Mammary microvascular endothelial cell (primary cell): ENCODE measurements around the gene DDX55. TPM values are rescaled to one million over a fixed set of nuclear protein-coding genes. Genes with fewer than 3 reads are reported as not detected.

Experiments used
- total RNA-seq: library from RNA; depleted of rRNA; stranded (reverse); fragments of >200 nt; gene quantifications from 2 replicates; pipeline ENCODE4 v1.2.3, GENCODE V29; 2015

The DDX55 gene, protein sequence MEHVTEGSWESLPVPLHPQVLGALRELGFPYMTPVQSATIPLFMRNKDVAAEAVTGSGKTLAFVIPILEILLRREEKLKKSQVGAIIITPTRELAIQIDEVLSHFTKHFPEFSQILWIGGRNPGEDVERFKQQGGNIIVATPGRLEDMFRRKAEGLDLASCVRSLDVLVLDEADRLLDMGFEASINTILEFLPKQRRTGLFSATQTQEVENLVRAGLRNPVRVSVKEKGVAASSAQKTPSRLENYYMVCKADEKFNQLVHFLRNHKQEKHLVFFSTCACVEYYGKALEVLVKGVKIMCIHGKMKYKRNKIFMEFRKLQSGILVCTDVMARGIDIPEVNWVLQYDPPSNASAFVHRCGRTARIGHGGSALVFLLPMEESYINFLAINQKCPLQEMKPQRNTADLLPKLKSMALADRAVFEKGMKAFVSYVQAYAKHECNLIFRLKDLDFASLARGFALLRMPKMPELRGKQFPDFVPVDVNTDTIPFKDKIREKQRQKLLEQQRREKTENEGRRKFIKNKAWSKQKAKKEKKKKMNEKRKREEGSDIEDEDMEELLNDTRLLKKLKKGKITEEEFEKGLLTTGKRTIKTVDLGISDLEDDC
- total RNA-seq, result 14.5 and 27.7 TPM in 2 replicates

DNA sequence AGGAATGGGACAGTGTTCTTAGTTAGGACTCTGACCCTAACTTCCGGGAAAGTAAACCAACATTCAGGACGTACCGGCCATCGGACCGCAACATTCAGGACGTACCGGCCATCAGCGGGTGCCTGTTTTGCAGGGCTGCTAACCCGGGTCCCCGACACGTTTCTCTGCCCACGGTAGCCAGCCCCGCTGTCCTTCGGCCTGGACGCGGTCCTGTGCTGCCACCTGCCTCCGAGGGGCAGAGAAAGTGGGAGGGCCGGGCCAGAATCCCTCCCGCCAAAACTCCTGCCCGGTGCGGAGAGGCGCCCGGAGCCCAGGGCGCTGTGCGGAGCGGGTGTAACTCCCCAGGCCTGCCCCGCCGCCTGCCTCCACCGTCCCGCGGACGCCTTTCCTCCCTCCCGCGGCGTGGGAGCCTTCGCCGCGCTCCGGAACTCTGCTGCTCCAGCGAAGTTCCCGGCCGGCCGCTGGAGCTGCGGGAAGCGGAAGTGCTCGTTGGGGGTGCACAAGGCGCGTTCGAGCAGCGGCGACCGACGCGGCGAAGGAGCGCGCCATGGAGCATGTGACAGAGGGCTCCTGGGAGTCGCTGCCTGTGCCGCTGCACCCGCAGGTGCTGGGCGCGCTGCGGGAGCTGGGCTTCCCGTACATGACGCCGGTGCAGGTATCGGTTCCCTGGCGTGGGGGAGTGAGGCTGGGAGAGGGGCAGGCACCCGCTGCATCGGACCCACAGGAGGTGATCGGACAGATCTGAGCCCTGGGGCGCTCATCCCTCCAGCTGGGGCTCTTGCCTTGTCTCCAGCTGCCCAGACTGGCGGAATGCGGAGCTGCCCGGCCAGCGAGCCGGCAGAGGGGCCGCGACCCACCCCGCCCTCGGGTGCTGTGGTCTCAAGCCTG is at the start of gene DDX55:
TSS of gene DDX55 (plus strand) at position 498 of the 888 bp plus-strand sequence. CDS start at position 548, 50 bp downstream.

DNA sequence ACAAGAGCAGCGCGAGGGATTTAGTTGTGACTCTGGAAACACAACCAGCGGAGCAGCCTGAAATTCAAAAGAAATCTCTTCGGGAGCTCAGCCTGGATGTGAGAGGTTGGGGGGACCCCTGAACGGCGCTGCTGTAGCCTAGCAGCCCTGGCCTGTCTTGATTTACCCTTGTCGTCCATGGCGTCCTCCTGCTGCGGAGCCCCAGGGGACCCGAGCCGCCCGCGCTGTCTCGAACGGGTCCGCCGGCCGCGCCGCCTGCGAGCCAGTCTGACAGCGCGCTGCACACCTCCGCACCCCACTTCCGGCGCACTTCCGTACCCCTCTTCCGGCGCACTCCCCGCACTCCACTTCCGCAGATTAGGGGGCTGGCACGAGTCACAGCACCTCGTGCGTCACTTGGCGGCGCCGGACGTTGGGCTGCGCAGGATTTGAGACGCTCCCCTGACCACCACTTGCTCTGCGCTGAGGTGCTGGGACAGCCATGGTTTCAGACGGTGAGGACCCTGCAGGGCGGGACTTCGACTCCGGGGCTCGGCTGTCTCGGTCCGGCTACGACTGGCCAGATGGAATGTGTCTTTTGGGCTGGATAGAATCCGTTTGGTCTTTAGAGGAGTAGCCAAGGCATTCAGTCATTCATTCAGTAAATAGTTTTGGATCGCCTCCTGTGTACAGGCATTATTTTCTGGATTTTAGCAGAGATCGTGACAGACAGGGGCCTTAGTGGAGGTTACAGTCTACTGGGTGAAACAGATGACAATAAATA is 31.7 kb downstream of the DDX55 start, which contains the start of the genes EIF2B1 and GTF2H3:
TSS of gene EIF2B1 (minus strand) at position 308 of the 763 bp plus-strand sequence. CDS start at position 179, 129 bp downstream.
TSS of gene GTF2H3 (plus strand) at position 451 of the 763 bp plus-strand sequence. CDS start at position 482, 31 bp downstream.

Other genes starting within 250 kb of the DDX55 start
- 17.2 and 17.4 TPM in 2 replicates for gene SBNO1, start 237.3 kb upstream of the DDX55 start, total RNA-seq
- 52.0 and 57.6 TPM in 2 replicates for gene KMT5A, start 218.0 kb upstream of the DDX55 start, total RNA-seq
- gene RILPL2, start 165.4 kb upstream of the DDX55 start, total RNA-seq, result 4.4 and 4.7 TPM in 2 replicates
- gene SNRNP35, start 144.0 kb upstream of the DDX55 start, total RNA-seq, result 14.8 and 18.7 TPM in 2 replicates
- gene RILPL1, start 68.4 kb upstream of the DDX55 start, total RNA-seq, result 13.7 and 15.4 TPM in 2 replicates
- 156 and 171 TPM in 2 replicates for gene TMED2, start 17.5 kb upstream of the DDX55 start, total RNA-seq
- 67.1 and 94.1 TPM in 2 replicates for gene EIF2B1, start 31.6 kb downstream of the DDX55 start, total RNA-seq
- 26.8 and 32.6 TPM in 2 replicates for gene GTF2H3, start 31.7 kb downstream of the DDX55 start, total RNA-seq
- gene TCTN2, start 69.0 kb downstream of the DDX55 start, total RNA-seq, result 7.3 and 10.0 TPM in 2 replicates
- gene ATP6V0A2, start 110.3 kb downstream of the DDX55 start, total RNA-seq, result 14.5 and 19.3 TPM in 2 replicates
- 0.07 TPM in 1 of 2 replicates, not detected in the other for gene DNAH10, start 160.2 kb downstream of the DDX55 start, total RNA-seq